ENCODE data around the gene TNFAIP8L1. TPM values are rescaled to one million over a fixed set of nuclear protein-coding genes. Genes with fewer than 3 reads are reported as not detected.

Gene TNFAIP8L1
- total RNA-seq, 1 experiment from 2014 or later, result 8.3 TPM

- intact Hi-C loops (cut with micrococcal nuclease), result no loop called here
- no peaks in the 10 kb centered on the region for H4K20me1 ChIP-seq (ENCODE audit: low read length)
- BruUV-seq (replicated peaks), result no TSS peak
- H2AFZ ChIP-seq (ENCODE audit: low read length), result no peak overlapping the region
- H3K4me3 ChIP-seq (ENCODE audit: low read length), result no peak overlapping the region
- TF ChIP-seq, protein P1, sequence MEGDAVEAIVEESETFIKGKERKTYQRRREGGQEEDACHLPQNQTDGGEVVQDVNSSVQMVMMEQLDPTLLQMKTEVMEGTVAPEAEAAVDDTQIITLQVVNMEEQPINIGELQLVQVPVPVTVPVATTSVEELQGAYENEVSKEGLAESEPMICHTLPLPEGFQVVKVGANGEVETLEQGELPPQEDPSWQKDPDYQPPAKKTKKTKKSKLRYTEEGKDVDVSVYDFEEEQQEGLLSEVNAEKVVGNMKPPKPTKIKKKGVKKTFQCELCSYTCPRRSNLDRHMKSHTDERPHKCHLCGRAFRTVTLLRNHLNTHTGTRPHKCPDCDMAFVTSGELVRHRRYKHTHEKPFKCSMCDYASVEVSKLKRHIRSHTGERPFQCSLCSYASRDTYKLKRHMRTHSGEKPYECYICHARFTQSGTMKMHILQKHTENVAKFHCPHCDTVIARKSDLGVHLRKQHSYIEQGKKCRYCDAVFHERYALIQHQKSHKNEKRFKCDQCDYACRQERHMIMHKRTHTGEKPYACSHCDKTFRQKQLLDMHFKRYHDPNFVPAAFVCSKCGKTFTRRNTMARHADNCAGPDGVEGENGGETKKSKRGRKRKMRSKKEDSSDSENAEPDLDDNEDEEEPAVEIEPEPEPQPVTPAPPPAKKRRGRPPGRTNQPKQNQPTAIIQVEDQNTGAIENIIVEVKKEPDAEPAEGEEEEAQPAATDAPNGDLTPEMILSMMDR (conservative IDR thresholded peaks at IDR 0.05; ENCODE audit: low read depth, low read length), result no peak; the same call in 1 of the 2 replicates
- TF ChIP-seq EZH2 (IDR thresholded peaks at IDR 0.05; ENCODE audit: low read length, unreplicated experiment), result no peak
- TF ChIP-seq EZH2phosphoT487 (IDR thresholded peaks at IDR 0.05; ENCODE audit: borderline replicate concordance, low read length), result no peak
- no peaks in the 10 kb centered on the region for H3F3A ChIP-seq (ENCODE audit: low read length, unreplicated experiment)
- peaks cover 23% of the 10 kb centered on the region for H3K27me3 ChIP-seq (ENCODE audit: low read length)
- H3K36me3 ChIP-seq (ENCODE audit: low read depth, low read length), result no peaks in the 10 kb centered on the region
- CTCF ChIA-PET, result no interaction called here
- no peak overlapping the region for H3K27ac ChIP-seq (ENCODE audit: low read length)
- H3K9ac ChIP-seq (ENCODE audit: low read length), result no peak overlapping the region
- H3K79me2 ChIP-seq (ENCODE audit: low read length), result no peaks in the 10 kb centered on the region
- no peak overlapping the region for H3K4me2 ChIP-seq (ENCODE audit: low read length)
- POLR2A ChIA-PET (ENCODE audit: unreplicated experiment), result no interaction called here
- no peaks in the 10 kb centered on the region for H3K4me1 ChIP-seq (ENCODE audit: insufficient read depth, low read length)
- no peaks in the 10 kb centered on the region for H3K9me2 ChIP-seq (replicated peaks; ENCODE audit: low read length)
- ATAC-seq (no peak), DNase-seq (no peak)
- no peaks in the 10 kb centered on the region for H3K9me3 ChIP-seq (ENCODE audit: low read length)
Observed at GRCh38 chr19:4619668-4620294, 19.5 kb upstream of the TNFAIP8L1 start.

- Histone ChIP-seq H4K20me1 (ENCODE audit: low read length) (no peaks in the 10 kb centered on the region), H3K4me2 (ENCODE audit: low read length) (no peak overlapping the region), H3F3A (ENCODE audit: low read length, unreplicated experiment) (no peaks in the 10 kb centered on the region), H3K27me3 (ENCODE audit: low read length) (peaks cover 23% of the 10 kb centered on the region), H2AFZ (ENCODE audit: low read length) (no peak overlapping the region), H3K4me1 (ENCODE audit: insufficient read depth, low read length) (no peaks in the 10 kb centered on the region), H3K9me3 (ENCODE audit: low read length) (no peaks in the 10 kb centered on the region), H3K79me2 (ENCODE audit: low read length) (no peaks in the 10 kb centered on the region), H3K9ac (ENCODE audit: low read length) (no peak overlapping the region), H3K36me3 (ENCODE audit: low read depth, low read length) (no peaks in the 10 kb centered on the region), H3K4me3 (ENCODE audit: low read length) (no peak overlapping the region), H3K9me2 (replicated peaks; ENCODE audit: low read length) (no peaks in the 10 kb centered on the region), H3K27ac (ENCODE audit: low read length) (no peak overlapping the region)
- ATAC-seq, result no peak
- TF ChIP-seq, protein P1 (conservative IDR thresholded peaks at IDR 0.05; ENCODE audit: low read depth, low read length), result no peak
- BruUV-seq (replicated peaks), result no TSS peak
- intact Hi-C loops (cut with micrococcal nuclease), result no loop called here
- no peak for DNase-seq
- ChIA-PET CTCF (no interaction called here), POLR2A (ENCODE audit: unreplicated experiment) (no interaction called here)
Observed at GRCh38 chr19:4620675-4621074, 18.6 kb upstream of the TNFAIP8L1 start.

GRCh38 chr19:4622695-4623421 lies 16.5 kb upstream of the TNFAIP8L1 start:
- H3K9ac ChIP-seq (ENCODE audit: low read length), result no peak overlapping the region
- POLR2A ChIA-PET (ENCODE audit: unreplicated experiment), result no interaction called here
- H3K9me3 ChIP-seq (ENCODE audit: low read length), result no peaks in the 10 kb centered on the region
- intact Hi-C loops (cut with micrococcal nuclease), result no loop called here
- BruUV-seq (replicated peaks), result no TSS peak
- no peak for TF ChIP-seq EZH2 (IDR thresholded peaks at IDR 0.05; ENCODE audit: low read length, unreplicated experiment)
- TF ChIP-seq, protein P1 (conservative IDR thresholded peaks at IDR 0.05; ENCODE audit: low read depth, low read length), result 0 out of 2 replicates have a peak, but pooled peaks have one; percentile 17
- H3K79me2 ChIP-seq (ENCODE audit: low read length), result no peaks in the 10 kb centered on the region
- H3K27ac ChIP-seq (ENCODE audit: low read length), result no peak overlapping the region
- no peak overlapping the region for H3K4me3 ChIP-seq (ENCODE audit: low read length)
- CTCF ChIA-PET, result no interaction called here
- no peaks in the 10 kb centered on the region for H3K9me2 ChIP-seq (replicated peaks; ENCODE audit: low read length)
- DNase-seq (no peak), ATAC-seq (peak; percentile 21; the same call in 1 of the 2 replicates)
- peaks cover 17% of the 10 kb centered on the region for H3K27me3 ChIP-seq (ENCODE audit: low read length)
- H3F3A ChIP-seq (ENCODE audit: low read length, unreplicated experiment), result no peaks in the 10 kb centered on the region
- H2AFZ ChIP-seq (ENCODE audit: low read length), result no peak overlapping the region
- no peaks in the 10 kb centered on the region for H3K4me1 ChIP-seq (ENCODE audit: insufficient read depth, low read length)
- no peaks in the 10 kb centered on the region for H4K20me1 ChIP-seq (ENCODE audit: low read length)
- no peaks in the 10 kb centered on the region for H3K36me3 ChIP-seq (ENCODE audit: low read depth, low read length)
- no peak overlapping the region for H3K4me2 ChIP-seq (ENCODE audit: low read length)

Measured in PC-3 (cell line).